K562 (cell line): ENCODE results near the gene SIGLEC1. TPM values are rescaled to one million over a fixed set of nuclear protein-coding genes. Genes with fewer than 3 reads are reported as not detected.

Experiments
- ATAC-seq: fragments of 200-7000 bp; cut with Tn5 transposase; 3 replicates; pipeline ENCODE4 v1.9.1; 2020; ENCODE audit warnings: moderate library complexity
- BruUV-seq: library from RNA; stranded (reverse); fragments of 400-500 nt; replicated peaks from 2 replicates; lab custom pipeline; 2021; lab: Mats Ljungman, UMichigan
- CTCF ChIA-PET: fragments of 300-600 bp; formaldehyde crosslinking; extraction: SDS; loops from one replicate; lab custom pipeline; 2021; ENCODE audit warnings: low intra/inter-chr PET ratio; lab: Yijun Ruan, JAX
- POLR2A ChIA-PET: fragments of 300-600, 350-650 bp; sonication (Branson Sonifier 250); formaldehyde crosslinking; extraction: SDS; loops from one replicate; lab custom pipeline; 2021; ENCODE audit warnings: antibody characterized with exemption, inconsistent platforms; lab: Yijun Ruan, JAX
- DNase-seq, 4 experiments: peaks; one replicate each; pipeline versions ENCODE4 v3.0.0 to v3.0.0-alpha.2; 2011 to 2018; ENCODE audit warnings: low spot score in 3 of 4, mixed read lengths in 3 of 4; ENCODE audit errors: extremely low read depth in 1 of 4
- FAIRE-seq: peaks from 2 replicates; lab custom pipeline; 2011; peaks lifted over from hg19 to GRCh38; lab: Jason Lieb, UNC
- H2AFZ ChIP-seq: 2 replicates; pipeline ENCODE4 v1.6.0; 2011; ENCODE audit warnings: low read depth, low read length, control low read depth, inconsistent platforms
- H3K27ac ChIP-seq: fragments of 200-600 bp; 3 replicates; pipeline ENCODE4 v1.8.0; 2011; ENCODE audit warnings: low read depth, mild to moderate bottlenecking, control low read depth, inconsistent platforms, low read length, moderate library complexity, mixed read lengths; ENCODE audit errors: extremely low read depth
- H3K27me3 ChIP-seq, 2 experiments: fragments of 300-600 bp in 1 of 2; 2 replicates in 1 of 2; 3 replicates in 1 of 2; pipeline versions ENCODE4 v1.6.0 to v1.8.0; 2011; ENCODE audit warnings: inconsistent platforms in 2 of 2, low read length in 2 of 2, mild to moderate bottlenecking in 1 of 2, mixed read lengths in 1 of 2, moderate library complexity in 1 of 2; ENCODE audit not compliant: control insufficient read depth in 2 of 2, insufficient read depth in 2 of 2
- H3K36me3 ChIP-seq: fragments of 300-600 bp; 3 replicates; pipeline ENCODE4 v1.8.0; 2011; ENCODE audit warnings: mild to moderate bottlenecking, low read length, inconsistent platforms; ENCODE audit not compliant: control insufficient read depth, insufficient read depth
- H3K4me1 ChIP-seq, 2 experiments: fragments of 200-600 bp in 1 of 2; replicated peaks in 1 of 2; 2 replicates in 1 of 2; 3 replicates in 1 of 2; pipeline versions ENCODE4 v1.5.1 to v1.8.0; 2011; ENCODE audit warnings: inconsistent platforms in 2 of 2, low read length in 2 of 2, mild to moderate bottlenecking in 1 of 2, mixed read lengths in 1 of 2, moderate library complexity in 1 of 2; ENCODE audit not compliant: control insufficient read depth in 2 of 2, insufficient read depth in 2 of 2
- H3K4me2 ChIP-seq: 2 replicates; pipeline ENCODE4 v1.6.1; 2011; ENCODE audit warnings: low read length, control low read depth, inconsistent platforms, mixed read lengths; ENCODE audit not compliant: insufficient read depth
- H3K4me3 ChIP-seq: fragments of 200-600 bp; sonication (generic), shearing (Covaris generic); 2 replicates; pipeline ENCODE4 v1.5.1; 2016; ENCODE audit warnings: control low read depth, inconsistent platforms
- H3K79me2 ChIP-seq: fragments of 200-600 bp; 3 replicates; pipeline ENCODE4 v1.8.0; 2011; ENCODE audit warnings: low read length, inconsistent platforms; ENCODE audit not compliant: control insufficient read depth, insufficient read depth
- H3K9ac ChIP-seq, 2 experiments: 2 replicates each; pipeline versions ENCODE4 v1.6.0 to v1.6.1; 2011; ENCODE audit warnings: low read depth in 2 of 2, low read length in 2 of 2, control low read depth in 1 of 2, inconsistent platforms in 1 of 2, mild to moderate bottlenecking in 1 of 2, mixed read lengths in 1 of 2; ENCODE audit not compliant: insufficient read depth in 1 of 2
- H3K9me1 ChIP-seq: one replicate; pipeline ENCODE4 v1.6.0; 2011; ENCODE audit warnings: inconsistent platforms, mild to moderate bottlenecking, low read length, moderate library complexity; ENCODE audit not compliant: control insufficient read depth, insufficient read depth
- H3K9me3 ChIP-seq: replicated peaks from 2 replicates; pipeline ENCODE4 v1.5.1; 2011; ENCODE audit warnings: low read depth, low read length, inconsistent platforms; ENCODE audit not compliant: control insufficient read depth, insufficient read depth
- H4K20me1 ChIP-seq: replicated peaks from 2 replicates; pipeline ENCODE4 v1.6.1; 2011; ENCODE audit warnings: low read length, inconsistent platforms, mixed read lengths; ENCODE audit not compliant: control insufficient read depth, insufficient read depth
- HNRNPK ChIP-seq: fragments of 200-400 bp; formaldehyde crosslinking; IDR thresholded peaks from one replicate; pipeline ENCODE4 v1.6.1; 2018; ENCODE audit warnings: mild to moderate bottlenecking, low read depth, low read length; ENCODE audit not compliant: poor library complexity, severe bottlenecking
- KDM1A ChIP-seq, 2 experiments: fragments of 450-650 bp; IDR thresholded peaks; 2 replicates each; pipeline ENCODE4 v1.6.1; 2016; ENCODE audit warnings: mild to moderate bottlenecking in 2 of 2
- MBD2 ChIP-seq: sonication (generic); IDR thresholded peaks from 2 replicates; pipeline ENCODE4 v1.6.1; 2016; ENCODE audit warnings: low read depth, borderline replicate concordance
- NR2C2 ChIP-seq, 2 experiments: fragments of 200-800 bp in 1 of 2; sonication (Bioruptor generic) in 1 of 2; sonication (generic) in 1 of 2; formaldehyde crosslinking in 1 of 2; IDR thresholded peaks; 2 replicates each; pipeline versions ENCODE4 v1.6.1 to v1.8.0; 2016 to 2022; ENCODE audit warnings: mild to moderate bottlenecking in 1 of 2, missing compliant biosample characterization in 1 of 2, missing genetic modification characterization in 1 of 2, missing genetic modification reagents in 1 of 2
- PURB ChIP-seq: sonication (generic); formaldehyde crosslinking; IDR thresholded peaks from 2 replicates; pipeline ENCODE4 v1.9.0; 2021; ENCODE audit warnings: low read depth, mild to moderate bottlenecking, missing genetic modification reagents
- WGBS: fragments of 100-300 bp; shearing (Covaris generic); methylation state at CpG from one replicate; pipeline ENCODE4 v1.1.6; 2016; ENCODE audit warnings: low coverage, mixed read lengths; ENCODE audit not compliant: insufficient coverage; ENCODE audit errors: missing lambda C conversion rate; 5-methylcytosine and 5-hydroxymethylcytosine counted together
- in situ Hi-C: fragments of 300-500 bp; cut with MboI; formaldehyde crosslinking; loops from 4 replicates; pipeline ENCODE4 v1.15.0; 2018; ENCODE audit warnings: inconsistent platforms, mixed read lengths
- intact Hi-C: fragments of 100-400 bp; cut with micrococcal nuclease; formaldehyde crosslinking; loops from 2 replicates; pipeline ENCODE4 v1.14.2; 2022
- polyA plus RNA-seq, 8 experiments: library from polyadenylated mRNA; depleted of rRNA in 4 of 8; stranded (reverse) in 5 of 8; unstranded in 3 of 8; fragments of >200 nt; fragmentation: Nextera tagmentation in 2 of 8; fragmentation: Illumina TruSeq in 1 of 8; extraction: Ambion mirVana in 2 of 8; extraction: Trizol in 1 of 8; gene quantifications; 2 replicates each; pipeline versions ENCODE4 v1.2.1 to v1.2.3, GENCODE V29; 2011 to 2014; ENCODE audit warnings: inconsistent platforms in 1 of 8, missing spikeins in 1 of 8
- total RNA-seq, 7 experiments: library from RNA; depleted of rRNA in 6 of 7; stranded (reverse); fragments of >200 nt in 6 of 7; fragmentation: Illumina TruSeq in 2 of 7; extraction: Trizol in 2 of 7; gene quantifications; 2 replicates each; pipeline versions ENCODE4 v1.2.1 to v1.2.3, GENCODE V29; 2011 to 2021; ENCODE audit warnings: low replicate concordance in 1 of 7
- TF ChIP-seq, protein P1 (sequence below): fragments of 200-800 bp; sonication (Bioruptor generic); IDR thresholded peaks from 2 replicates; pipeline ENCODE4 v1.6.1; 2017; ENCODE audit warnings: missing genetic modification characterization, missing compliant biosample characterization
- TF ChIP-seq, protein P2 (sequence below): fragments of 250-450 bp; sonication (Bioruptor Pico); IDR thresholded peaks from 2 replicates; pipeline ENCODE4 v1.8.0; 2022; ENCODE audit warnings: moderate library complexity, mild to moderate bottlenecking, inconsistent platforms
- TF ChIP-seq, protein P3 (sequence below): fragments of 450-650 bp; IDR thresholded peaks from 2 replicates; pipeline ENCODE4 v1.6.1; 2016; ENCODE audit warnings: low read depth
- TF ChIP-seq, protein P4 (sequence below): fragments of 250-450 bp; sonication (Bioruptor Pico); IDR thresholded peaks from 2 replicates; pipeline ENCODE4 v1.8.0; 2022; ENCODE audit warnings: moderate library complexity, mild to moderate bottlenecking, inconsistent platforms

The SIGLEC1 gene
- total and polyA plus RNA-seq, 9 of the 15 experiments (the other 6 are each of a cell fraction or from before 2014, with no cell fraction given), result 0.05 to 0.07 TPM; not detected in 7

DNA sequence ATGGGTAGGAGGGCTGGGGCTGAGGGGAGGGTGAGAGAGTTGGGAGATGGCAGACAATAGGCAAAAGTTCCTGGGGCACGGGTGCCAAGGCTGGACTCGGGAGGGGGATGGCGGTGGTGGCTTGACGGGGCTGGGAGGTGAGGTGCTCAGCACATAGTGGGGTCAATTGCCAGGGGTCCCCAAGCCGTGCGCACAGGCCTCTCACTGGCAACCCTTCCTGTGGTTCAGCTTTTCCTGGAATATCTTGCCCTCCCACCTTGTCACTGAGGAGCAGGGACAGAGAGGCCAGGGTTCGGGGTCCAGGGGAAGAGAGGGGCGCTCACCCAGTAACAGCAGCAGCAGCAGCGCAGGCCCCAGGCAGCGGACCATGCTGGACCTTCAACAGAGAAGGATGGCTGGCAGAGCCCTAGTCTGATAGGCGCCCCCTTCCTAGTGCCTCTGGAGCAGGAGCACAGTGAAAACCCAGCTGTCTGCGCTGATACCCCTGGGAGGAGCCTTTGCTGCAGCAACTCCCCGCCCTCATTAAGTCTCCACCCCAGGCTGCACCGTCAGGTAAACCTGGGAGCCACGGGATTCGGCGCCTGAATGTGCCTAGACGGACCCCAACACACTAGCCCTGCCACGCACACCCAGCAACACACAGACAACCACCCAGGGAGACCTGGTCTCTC, 49.2 kb downstream of the SIGLEC1 start, which contains the start of gene GFRA4:
TSS of gene GFRA4 (minus strand) at position 369 of the 671 bp plus-strand sequence. CDS start at position 369, 0 bp downstream.
- Histone ChIP-seq H3K4me3 (no peak within 1 kb of the TSS), H3K9me3 (no peaks in the 10 kb centered on the region), H3K27me3 (peaks cover 0 to 30% of the 10 kb centered on the region in 2 experiments; a peak in 4 of 5 replicates), H3K4me2 (no peak within 1 kb of the TSS), H4K20me1 (no peaks in the 10 kb centered on the region), H2AFZ (no peak within 1 kb of the TSS), H3K9ac (no peak within 1 kb of the TSS; a peak in 1 of 4 replicates), H3K9me1 (no peaks in the 10 kb centered on the region), H3K79me2 (no peaks in the 10 kb centered on the region), H3K36me3 (no peaks in the 10 kb centered on the region), H3K4me1 (peaks cover 0 to 11% of the 10 kb centered on the region in 2 experiments; a peak in 4 of 5 replicates), H3K27ac (no peak within 1 kb of the TSS)
- peak in 1 of 4 experiments; percentile 30 for DNase-seq
- POLR2A ChIA-PET, result no interaction called here
- no peak for FAIRE-seq
- peak; percentile 41; the same call in 2 of the 3 replicates for ATAC-seq
- no TSS peak for BruUV-seq
- intact Hi-C loops, result no loop called here
- in situ Hi-C loops, result no loop called here
- WGBS, result 2% methylated on average over 18 of the region's 19 CpGs
- CTCF ChIA-PET, result no interaction called here
- TF ChIP-seq HNRNPK (no peak), NR2C2 (CRISPR knock-in tag; IDR thresholded peaks at IDR 0.05) (no peak), NR2C2 (tag; IDR thresholded peaks at IDR 0.05) (no peak), PURB (no peak), KDM1A (IDR thresholded peaks at IDR 0.05) (no peak), MBD2 (no peak)
- TF ChIP-seq, protein P1, sequence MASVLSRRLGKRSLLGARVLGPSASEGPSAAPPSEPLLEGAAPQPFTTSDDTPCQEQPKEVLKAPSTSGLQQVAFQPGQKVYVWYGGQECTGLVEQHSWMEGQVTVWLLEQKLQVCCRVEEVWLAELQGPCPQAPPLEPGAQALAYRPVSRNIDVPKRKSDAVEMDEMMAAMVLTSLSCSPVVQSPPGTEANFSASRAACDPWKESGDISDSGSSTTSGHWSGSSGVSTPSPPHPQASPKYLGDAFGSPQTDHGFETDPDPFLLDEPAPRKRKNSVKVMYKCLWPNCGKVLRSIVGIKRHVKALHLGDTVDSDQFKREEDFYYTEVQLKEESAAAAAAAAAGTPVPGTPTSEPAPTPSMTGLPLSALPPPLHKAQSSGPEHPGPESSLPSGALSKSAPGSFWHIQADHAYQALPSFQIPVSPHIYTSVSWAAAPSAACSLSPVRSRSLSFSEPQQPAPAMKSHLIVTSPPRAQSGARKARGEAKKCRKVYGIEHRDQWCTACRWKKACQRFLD (CRISPR knock-in tag), result no peak
- TF ChIP-seq, protein P2, sequence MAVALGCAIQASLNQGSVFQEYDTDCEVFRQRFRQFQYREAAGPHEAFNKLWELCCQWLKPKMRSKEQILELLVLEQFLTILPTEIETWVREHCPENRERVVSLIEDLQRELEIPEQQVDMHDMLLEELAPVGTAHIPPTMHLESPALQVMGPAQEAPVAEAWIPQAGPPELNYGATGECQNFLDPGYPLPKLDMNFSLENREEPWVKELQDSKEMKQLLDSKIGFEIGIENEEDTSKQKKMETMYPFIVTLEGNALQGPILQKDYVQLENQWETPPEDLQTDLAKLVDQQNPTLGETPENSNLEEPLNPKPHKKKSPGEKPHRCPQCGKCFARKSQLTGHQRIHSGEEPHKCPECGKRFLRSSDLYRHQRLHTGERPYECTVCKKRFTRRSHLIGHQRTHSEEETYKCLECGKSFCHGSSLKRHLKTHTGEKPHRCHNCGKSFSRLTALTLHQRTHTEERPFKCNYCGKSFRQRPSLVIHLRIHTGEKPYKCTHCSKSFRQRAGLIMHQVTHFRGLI, result no peak
- TF ChIP-seq, protein P3, sequence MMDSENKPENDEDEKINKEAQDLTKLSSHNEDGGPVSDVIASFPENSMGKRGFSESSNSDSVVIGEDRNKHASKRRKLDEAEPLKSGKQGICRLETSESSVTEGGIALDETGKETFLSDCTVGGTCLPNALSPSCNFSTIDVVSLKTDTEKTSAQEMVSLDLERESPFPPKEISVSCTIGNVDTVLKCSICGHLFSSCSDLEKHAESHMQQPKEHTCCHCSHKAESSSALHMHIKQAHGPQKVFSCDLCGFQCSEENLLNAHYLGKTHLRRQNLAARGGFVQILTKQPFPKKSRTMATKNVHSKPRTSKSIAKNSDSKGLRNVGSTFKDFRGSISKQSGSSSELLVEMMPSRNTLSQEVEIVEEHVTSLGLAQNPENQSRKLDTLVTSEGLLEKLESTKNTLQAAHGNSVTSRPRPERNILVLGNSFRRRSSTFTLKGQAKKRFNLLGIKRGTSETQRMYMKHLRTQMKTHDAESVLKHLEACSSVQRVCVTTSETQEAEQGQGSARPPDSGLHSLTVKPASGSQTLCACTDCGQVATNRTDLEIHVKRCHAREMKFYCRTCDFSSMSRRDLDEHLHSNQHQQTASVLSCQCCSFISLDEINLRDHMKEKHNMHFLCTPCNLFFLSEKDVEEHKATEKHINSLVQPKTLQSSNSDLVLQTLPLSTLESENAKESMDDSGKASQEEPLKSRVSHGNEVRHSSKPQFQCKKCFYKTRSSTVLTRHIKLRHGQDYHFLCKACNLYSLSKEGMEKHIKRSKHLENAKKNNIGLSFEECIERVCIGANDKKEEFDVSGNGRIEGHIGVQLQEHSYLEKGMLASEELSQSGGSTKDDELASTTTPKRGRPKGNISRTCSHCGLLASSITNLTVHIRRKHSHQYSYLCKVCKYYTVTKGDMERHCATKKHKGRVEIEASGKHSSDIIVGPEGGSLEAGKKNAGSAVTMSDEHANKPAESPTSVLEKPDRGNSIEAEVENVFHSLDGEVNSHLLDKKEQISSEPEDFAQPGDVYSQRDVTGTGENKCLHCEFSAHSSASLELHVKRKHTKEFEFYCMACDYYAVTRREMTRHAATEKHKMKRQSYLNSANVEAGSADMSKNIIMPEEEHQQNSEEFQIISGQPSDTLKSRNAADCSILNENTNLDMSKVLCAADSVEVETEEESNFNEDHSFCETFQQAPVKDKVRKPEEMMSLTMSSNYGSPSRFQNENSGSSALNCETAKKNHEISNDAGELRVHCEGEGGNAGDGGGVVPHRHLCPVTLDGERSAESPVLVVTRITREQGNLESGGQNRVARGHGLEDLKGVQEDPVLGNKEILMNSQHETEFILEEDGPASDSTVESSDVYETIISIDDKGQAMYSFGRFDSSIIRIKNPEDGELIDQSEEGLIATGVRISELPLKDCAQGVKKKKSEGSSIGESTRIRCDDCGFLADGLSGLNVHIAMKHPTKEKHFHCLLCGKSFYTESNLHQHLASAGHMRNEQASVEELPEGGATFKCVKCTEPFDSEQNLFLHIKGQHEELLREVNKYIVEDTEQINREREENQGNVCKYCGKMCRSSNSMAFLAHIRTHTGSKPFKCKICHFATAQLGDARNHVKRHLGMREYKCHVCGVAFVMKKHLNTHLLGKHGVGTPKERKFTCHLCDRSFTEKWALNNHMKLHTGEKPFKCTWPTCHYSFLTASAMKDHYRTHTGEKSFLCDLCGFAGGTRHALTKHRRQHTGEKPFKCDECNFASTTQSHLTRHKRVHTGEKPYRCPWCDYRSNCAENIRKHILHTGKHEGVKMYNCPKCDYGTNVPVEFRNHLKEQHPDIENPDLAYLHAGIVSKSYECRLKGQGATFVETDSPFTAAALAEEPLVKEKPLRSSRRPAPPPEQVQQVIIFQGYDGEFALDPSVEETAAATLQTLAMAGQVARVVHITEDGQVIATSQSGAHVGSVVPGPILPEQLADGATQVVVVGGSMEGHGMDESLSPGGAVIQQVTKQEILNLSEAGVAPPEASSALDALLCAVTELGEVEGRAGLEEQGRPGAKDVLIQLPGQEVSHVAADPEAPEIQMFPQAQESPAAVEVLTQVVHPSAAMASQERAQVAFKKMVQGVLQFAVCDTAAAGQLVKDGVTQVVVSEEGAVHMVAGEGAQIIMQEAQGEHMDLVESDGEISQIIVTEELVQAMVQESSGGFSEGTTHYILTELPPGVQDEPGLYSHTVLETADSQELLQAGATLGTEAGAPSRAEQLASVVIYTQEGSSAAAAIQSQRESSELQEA, result no peak
- TF ChIP-seq, protein P4, sequence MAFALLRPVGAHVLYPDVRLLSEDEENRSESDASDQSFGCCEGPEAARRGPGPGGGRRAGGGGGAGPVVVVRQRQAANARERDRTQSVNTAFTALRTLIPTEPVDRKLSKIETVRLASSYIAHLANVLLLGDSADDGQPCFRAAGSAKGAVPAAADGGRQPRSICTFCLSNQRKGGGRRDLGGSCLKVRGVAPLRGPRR (CRISPR knock-in tag), result no peak
